ENCODE measurements around the gene IL4R.
"Not testable (repeated sequence)": the region's sequence is repeated elsewhere in the genome, so short reads cannot be mapped to it uniquely, and the experiment has no call there.

GRCh38 chr16:27288313-27288712 is 25.5 kb upstream of the IL4R start:
- TF ChIP-seq POLR2A (IDR thresholded peaks at IDR 0.05) = not testable (repeated sequence)
- TF ChIP-seq, protein P1, sequence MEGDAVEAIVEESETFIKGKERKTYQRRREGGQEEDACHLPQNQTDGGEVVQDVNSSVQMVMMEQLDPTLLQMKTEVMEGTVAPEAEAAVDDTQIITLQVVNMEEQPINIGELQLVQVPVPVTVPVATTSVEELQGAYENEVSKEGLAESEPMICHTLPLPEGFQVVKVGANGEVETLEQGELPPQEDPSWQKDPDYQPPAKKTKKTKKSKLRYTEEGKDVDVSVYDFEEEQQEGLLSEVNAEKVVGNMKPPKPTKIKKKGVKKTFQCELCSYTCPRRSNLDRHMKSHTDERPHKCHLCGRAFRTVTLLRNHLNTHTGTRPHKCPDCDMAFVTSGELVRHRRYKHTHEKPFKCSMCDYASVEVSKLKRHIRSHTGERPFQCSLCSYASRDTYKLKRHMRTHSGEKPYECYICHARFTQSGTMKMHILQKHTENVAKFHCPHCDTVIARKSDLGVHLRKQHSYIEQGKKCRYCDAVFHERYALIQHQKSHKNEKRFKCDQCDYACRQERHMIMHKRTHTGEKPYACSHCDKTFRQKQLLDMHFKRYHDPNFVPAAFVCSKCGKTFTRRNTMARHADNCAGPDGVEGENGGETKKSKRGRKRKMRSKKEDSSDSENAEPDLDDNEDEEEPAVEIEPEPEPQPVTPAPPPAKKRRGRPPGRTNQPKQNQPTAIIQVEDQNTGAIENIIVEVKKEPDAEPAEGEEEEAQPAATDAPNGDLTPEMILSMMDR (IDR thresholded peaks at IDR 0.05) = not testable (repeated sequence)
